Neural cell (in vitro differentiated cells): ENCODE data around the gene FFAR2. TPM values are rescaled to one million over a fixed set of nuclear protein-coding genes. Genes with fewer than 3 reads are reported as not detected.

Experiments used
- H2AFZ ChIP-seq: fragments of 200-600, 300-800 bp; sonication (generic), shearing (Covaris generic); 2 replicates; pipeline ENCODE4 v1.6.0; 2014; ENCODE audit warnings: low read depth, mild to moderate bottlenecking, antibody characterized with exemption, low read length, moderate library complexity
- H3F3A ChIP-seq: fragments of 200-600 bp; shearing (Covaris generic); 2 replicates; pipeline ENCODE4 v1.6.1; 2016; ENCODE audit warnings: mild to moderate bottlenecking, moderate library complexity, mixed read lengths, antibody characterized with exemption, low read length; ENCODE audit not compliant: insufficient read depth, poor library complexity, severe bottlenecking
- H3K27ac ChIP-seq: fragments of 200-600, 300-800 bp; sonication (generic), shearing (Covaris generic); 2 replicates; pipeline ENCODE4 v1.5.1; 2014; ENCODE audit warnings: mild to moderate bottlenecking, low read length, moderate library complexity
- H3K27me3 ChIP-seq: fragments of 300-800, 200-600 bp; sonication (generic), shearing (Covaris generic); 2 replicates; pipeline ENCODE4 v1.6.0; 2014; ENCODE audit warnings: mild to moderate bottlenecking, low read depth, low read length, moderate library complexity; ENCODE audit not compliant: insufficient read depth
- H3K36me3 ChIP-seq: fragments of 300-800, 200-600 bp; sonication (generic), shearing (Covaris generic); 2 replicates; pipeline ENCODE4 v1.5.1; 2014; ENCODE audit warnings: mild to moderate bottlenecking, antibody characterized with exemption, low read length, moderate library complexity; ENCODE audit not compliant: insufficient read depth
- H3K4me2 ChIP-seq: fragments of 300-800, 200-600 bp; sonication (generic), shearing (Covaris generic); 2 replicates; pipeline ENCODE4 v1.6.0; 2014; ENCODE audit warnings: mild to moderate bottlenecking, low read length
- H3K4me3 ChIP-seq: fragments of 300-800, 200-600 bp; sonication (generic), shearing (Covaris generic); 2 replicates; pipeline ENCODE4 v1.5.1; 2014; ENCODE audit warnings: mild to moderate bottlenecking, low read length, moderate library complexity
- H3K79me2 ChIP-seq: fragments of 200-600 bp; shearing (Covaris generic); replicated peaks from 2 replicates; pipeline ENCODE4 v1.6.0; 2014; ENCODE audit warnings: mild to moderate bottlenecking, low read length, moderate library complexity; ENCODE audit not compliant: insufficient read depth
- H3K9ac ChIP-seq: fragments of 300-800, 200-600 bp; sonication (generic), shearing (Covaris generic); 2 replicates; pipeline ENCODE4 v1.6.1; 2016; ENCODE audit warnings: mild to moderate bottlenecking, low read length, mixed read lengths
- H3K9me2 ChIP-seq: fragments of 200-600 bp; shearing (Covaris generic); 2 replicates; pipeline ENCODE4 v1.6.1; 2016; ENCODE audit warnings: mild to moderate bottlenecking, low read length, mixed read lengths; ENCODE audit not compliant: insufficient read depth
- H3K9me3 ChIP-seq: fragments of 200-600, 300-800 bp; sonication (generic), shearing (Covaris generic); 2 replicates; pipeline ENCODE4 v1.6.1; 2016; ENCODE audit warnings: mild to moderate bottlenecking, mixed run types, low read length, moderate library complexity, mixed read lengths
- H4K20me1 ChIP-seq: fragments of 200-600 bp; shearing (Covaris generic); 2 replicates; pipeline ENCODE4 v1.6.1; 2016; ENCODE audit warnings: mild to moderate bottlenecking, mixed run types; ENCODE audit not compliant: insufficient read depth
- EP300 ChIP-seq: fragments of 450-650 bp; conservative IDR thresholded peaks from 2 replicates; pipeline ENCODE4 v1.6.1; 2014; ENCODE audit warnings: antibody characterized with exemption, mild to moderate bottlenecking, moderate library complexity; ENCODE audit not compliant: poor library complexity, severe bottlenecking
- EZH2 ChIP-seq: fragments of 200-600, 300-800 bp; shearing (Covaris generic), sonication (generic); IDR thresholded peaks from 2 replicates; pipeline ENCODE4 v1.6.1; 2014; ENCODE audit warnings: antibody characterized with exemption, low read length, borderline replicate concordance, mild to moderate bottlenecking; ENCODE audit not compliant: insufficient read depth, poor library complexity, severe bottlenecking
- MXI1 ChIP-seq: fragments of 450-650 bp; conservative IDR thresholded peaks from 2 replicates; pipeline ENCODE4 v1.6.1; 2014; ENCODE audit warnings: antibody characterized with exemption, mild to moderate bottlenecking; ENCODE audit not compliant: poor library complexity, severe bottlenecking
- POLR2AphosphoS5 ChIP-seq: IDR thresholded peaks from 2 replicates; pipeline ENCODE4 v1.6.1; 2012
- RAD21 ChIP-seq: fragments of 450-650 bp; conservative IDR thresholded peaks from 2 replicates; pipeline ENCODE4 v1.6.1; 2014; ENCODE audit warnings: antibody characterized with exemption, mild to moderate bottlenecking, moderate library complexity
- SMC3 ChIP-seq: fragments of 450-650 bp; conservative IDR thresholded peaks from 2 replicates; pipeline ENCODE4 v1.6.1; 2014; ENCODE audit warnings: antibody characterized with exemption, mild to moderate bottlenecking, moderate library complexity; ENCODE audit not compliant: poor library complexity
- TAF1 ChIP-seq: IDR thresholded peaks from 2 replicates; pipeline ENCODE4 v1.6.1; 2012; ENCODE audit warnings: low read depth
- polyA minus RNA-seq: library from RNA; depleted of rRNA, polyadenylated mRNA; stranded (reverse); fragments of >200 nt; gene quantifications from 2 replicates; pipeline ENCODE4 v1.2.3, GENCODE V29; 2014
- polyA plus RNA-seq: library from polyadenylated mRNA; depleted of rRNA; stranded (reverse); fragments of >200 nt; gene quantifications from 2 replicates; pipeline ENCODE4 v1.2.3, GENCODE V29; 2014
- TF ChIP-seq, protein P1 (sequence below): fragments of 450-650 bp; IDR thresholded peaks from 2 replicates; pipeline ENCODE4 v1.5.1; 2014; ENCODE audit warnings: antibody characterized with exemption, mild to moderate bottlenecking, moderate library complexity; ENCODE audit not compliant: poor library complexity, severe bottlenecking
- TF ChIP-seq, protein P2 (sequence below): IDR thresholded peaks from 2 replicates; pipeline ENCODE4 v1.6.1; 2012; ENCODE audit warnings: borderline replicate concordance

FFAR2 gene
- polyA plus RNA-seq (not detected in 2 replicates), polyA minus RNA-seq (not detected in 2 replicates)

DNA sequence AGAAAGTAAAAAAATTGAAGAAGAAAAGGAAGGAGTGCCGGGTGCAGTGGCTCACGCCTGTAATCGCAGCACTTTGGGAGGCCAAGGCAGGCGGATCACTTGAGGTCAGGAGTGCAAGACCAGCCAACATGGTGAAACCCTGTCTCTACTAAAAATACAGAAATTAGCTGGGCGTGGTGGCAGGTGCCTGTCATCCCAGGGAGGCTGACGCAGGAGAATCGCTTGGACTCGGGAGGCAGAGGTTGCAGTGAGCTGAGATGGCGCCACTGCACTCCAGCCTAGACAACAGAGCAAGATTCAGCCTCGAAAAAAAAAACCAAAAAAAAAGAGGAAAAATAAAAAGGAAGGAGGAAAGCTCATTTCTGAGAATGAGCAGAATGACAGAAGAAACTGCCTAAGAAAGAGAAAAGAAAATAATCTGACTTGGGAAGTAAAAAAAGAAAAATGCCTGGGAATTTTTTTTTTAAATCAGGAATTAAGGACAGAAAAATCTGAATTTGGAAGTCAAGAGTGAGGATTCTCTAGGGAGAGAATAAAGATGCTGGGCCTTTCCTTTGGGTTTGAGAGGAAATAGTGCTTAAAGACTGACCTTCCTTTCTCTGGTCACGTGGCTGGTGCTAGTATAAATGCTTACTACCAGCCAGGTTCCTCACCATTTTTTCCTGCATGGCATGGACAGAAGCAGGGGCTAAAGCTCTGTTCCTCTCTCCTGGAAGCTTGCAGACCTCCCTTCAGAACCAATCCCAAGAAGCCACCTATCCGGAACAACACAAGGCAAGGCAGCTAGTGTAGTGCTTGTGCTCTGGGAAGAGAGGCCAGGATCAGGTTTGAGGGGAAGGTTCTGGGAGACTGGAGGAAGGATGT, at the start of gene FFAR2:
Gene FFAR2 (plus strand): TSS at position 652 of the 864 bp plus-strand sequence. CDS start 1,458 bp downstream, outside the sequence.
- H3K4me3 ChIP-seq, result no peak within 1 kb of the TSS
- no peaks in the 10 kb centered on the region for H3K79me2 ChIP-seq
- H4K20me1 ChIP-seq, result no peaks in the 10 kb centered on the region
- no peak within 1 kb of the TSS for H3K9ac ChIP-seq
- no peak within 1 kb of the TSS for H2AFZ ChIP-seq
- H3K36me3 ChIP-seq, result no peaks in the 10 kb centered on the region
- H3K9me3 ChIP-seq, result no peaks in the 10 kb centered on the region
- no peaks in the 10 kb centered on the region for H3K27me3 ChIP-seq
- H3K4me2 ChIP-seq, result no peak within 1 kb of the TSS
- H3F3A ChIP-seq, result no peaks in the 10 kb centered on the region
- no peaks in the 10 kb centered on the region for H3K9me2 ChIP-seq
- no peak for TF ChIP-seq RAD21
- no peak within 1 kb of the TSS for H3K27ac ChIP-seq

DNA sequence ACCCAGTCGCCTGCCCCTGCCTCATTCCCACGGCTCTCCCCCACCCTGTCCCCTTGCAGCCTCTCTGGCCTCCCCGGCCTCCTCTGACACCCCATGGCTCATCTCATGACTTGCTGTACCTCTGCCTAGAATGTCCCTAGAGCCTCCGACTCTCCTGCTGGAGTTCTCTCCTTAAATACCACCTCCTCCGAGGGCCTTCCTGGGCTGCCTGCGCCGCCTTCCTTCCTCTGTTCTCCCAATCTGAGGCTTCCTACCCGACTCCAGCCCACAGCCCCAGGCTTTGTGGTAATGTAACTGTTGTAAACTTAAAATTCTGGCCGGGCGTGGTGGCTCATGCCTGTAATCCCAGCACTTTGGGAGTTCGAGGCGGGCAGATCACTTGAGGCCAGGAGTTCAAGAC, 49.5 kb upstream of the FFAR2 start:
- no peaks in the 10 kb centered on the region for H4K20me1 ChIP-seq
- no peak overlapping the region for H3K27ac ChIP-seq
- H3K36me3 ChIP-seq, result no peaks in the 10 kb centered on the region
- no peaks in the 10 kb centered on the region for H3K9me3 ChIP-seq
- no peak overlapping the region for H3K4me2 ChIP-seq
- TF ChIP-seq TAF1 (no peak), EP300 (no peak)
- TF ChIP-seq, protein P1, sequence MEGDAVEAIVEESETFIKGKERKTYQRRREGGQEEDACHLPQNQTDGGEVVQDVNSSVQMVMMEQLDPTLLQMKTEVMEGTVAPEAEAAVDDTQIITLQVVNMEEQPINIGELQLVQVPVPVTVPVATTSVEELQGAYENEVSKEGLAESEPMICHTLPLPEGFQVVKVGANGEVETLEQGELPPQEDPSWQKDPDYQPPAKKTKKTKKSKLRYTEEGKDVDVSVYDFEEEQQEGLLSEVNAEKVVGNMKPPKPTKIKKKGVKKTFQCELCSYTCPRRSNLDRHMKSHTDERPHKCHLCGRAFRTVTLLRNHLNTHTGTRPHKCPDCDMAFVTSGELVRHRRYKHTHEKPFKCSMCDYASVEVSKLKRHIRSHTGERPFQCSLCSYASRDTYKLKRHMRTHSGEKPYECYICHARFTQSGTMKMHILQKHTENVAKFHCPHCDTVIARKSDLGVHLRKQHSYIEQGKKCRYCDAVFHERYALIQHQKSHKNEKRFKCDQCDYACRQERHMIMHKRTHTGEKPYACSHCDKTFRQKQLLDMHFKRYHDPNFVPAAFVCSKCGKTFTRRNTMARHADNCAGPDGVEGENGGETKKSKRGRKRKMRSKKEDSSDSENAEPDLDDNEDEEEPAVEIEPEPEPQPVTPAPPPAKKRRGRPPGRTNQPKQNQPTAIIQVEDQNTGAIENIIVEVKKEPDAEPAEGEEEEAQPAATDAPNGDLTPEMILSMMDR, result no peak
- TF ChIP-seq, protein P2, sequence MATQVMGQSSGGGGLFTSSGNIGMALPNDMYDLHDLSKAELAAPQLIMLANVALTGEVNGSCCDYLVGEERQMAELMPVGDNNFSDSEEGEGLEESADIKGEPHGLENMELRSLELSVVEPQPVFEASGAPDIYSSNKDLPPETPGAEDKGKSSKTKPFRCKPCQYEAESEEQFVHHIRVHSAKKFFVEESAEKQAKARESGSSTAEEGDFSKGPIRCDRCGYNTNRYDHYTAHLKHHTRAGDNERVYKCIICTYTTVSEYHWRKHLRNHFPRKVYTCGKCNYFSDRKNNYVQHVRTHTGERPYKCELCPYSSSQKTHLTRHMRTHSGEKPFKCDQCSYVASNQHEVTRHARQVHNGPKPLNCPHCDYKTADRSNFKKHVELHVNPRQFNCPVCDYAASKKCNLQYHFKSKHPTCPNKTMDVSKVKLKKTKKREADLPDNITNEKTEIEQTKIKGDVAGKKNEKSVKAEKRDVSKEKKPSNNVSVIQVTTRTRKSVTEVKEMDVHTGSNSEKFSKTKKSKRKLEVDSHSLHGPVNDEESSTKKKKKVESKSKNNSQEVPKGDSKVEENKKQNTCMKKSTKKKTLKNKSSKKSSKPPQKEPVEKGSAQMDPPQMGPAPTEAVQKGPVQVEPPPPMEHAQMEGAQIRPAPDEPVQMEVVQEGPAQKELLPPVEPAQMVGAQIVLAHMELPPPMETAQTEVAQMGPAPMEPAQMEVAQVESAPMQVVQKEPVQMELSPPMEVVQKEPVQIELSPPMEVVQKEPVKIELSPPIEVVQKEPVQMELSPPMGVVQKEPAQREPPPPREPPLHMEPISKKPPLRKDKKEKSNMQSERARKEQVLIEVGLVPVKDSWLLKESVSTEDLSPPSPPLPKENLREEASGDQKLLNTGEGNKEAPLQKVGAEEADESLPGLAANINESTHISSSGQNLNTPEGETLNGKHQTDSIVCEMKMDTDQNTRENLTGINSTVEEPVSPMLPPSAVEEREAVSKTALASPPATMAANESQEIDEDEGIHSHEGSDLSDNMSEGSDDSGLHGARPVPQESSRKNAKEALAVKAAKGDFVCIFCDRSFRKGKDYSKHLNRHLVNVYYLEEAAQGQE, result no peak
- H2AFZ ChIP-seq, result no peak overlapping the region
- H3K79me2 ChIP-seq, result no peaks in the 10 kb centered on the region
- H3K9ac ChIP-seq, result no peak overlapping the region
- no peaks in the 10 kb centered on the region for H3F3A ChIP-seq
- no peaks in the 10 kb centered on the region for H3K27me3 ChIP-seq
- no peak overlapping the region for H3K4me3 ChIP-seq
- no peaks in the 10 kb centered on the region for H3K9me2 ChIP-seq

DNA sequence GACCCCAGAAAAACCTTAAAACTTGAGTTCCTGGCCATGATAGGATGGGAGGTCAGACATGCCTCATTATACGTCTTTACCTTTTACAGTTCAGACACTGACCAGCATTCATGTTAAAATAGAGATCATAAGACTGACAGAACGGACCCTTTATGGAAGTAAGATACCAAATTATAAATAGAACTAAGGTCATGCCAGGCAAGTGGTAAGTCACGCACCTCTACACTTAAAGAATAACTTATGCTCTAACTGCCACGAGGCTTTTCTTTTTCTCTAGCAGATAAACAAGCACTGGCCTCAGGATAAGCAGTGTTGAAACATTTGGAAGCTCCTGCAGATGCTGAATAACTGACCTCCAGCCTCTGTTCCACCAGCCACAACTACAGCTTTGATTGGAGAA, 48.8 kb upstream of the FFAR2 start:
- no peaks in the 10 kb centered on the region for H3K9me3 ChIP-seq
- no peak overlapping the region for H3K4me3 ChIP-seq
- H3K36me3 ChIP-seq, result no peaks in the 10 kb centered on the region
- no peak overlapping the region for H3K27ac ChIP-seq
- H3K9ac ChIP-seq, result no peak overlapping the region
- H4K20me1 ChIP-seq, result no peaks in the 10 kb centered on the region
- no peak overlapping the region for H3K4me2 ChIP-seq
- H3K9me2 ChIP-seq, result no peaks in the 10 kb centered on the region
- TF ChIP-seq MXI1, result no peak
- TF ChIP-seq TAF1, result no peak
- TF ChIP-seq EP300, result no peak
- no peak for TF ChIP-seq EZH2
- TF ChIP-seq, protein P1, result no peak
- TF ChIP-seq, protein P2, result no peak
- TF ChIP-seq POLR2AphosphoS5, result no peak
- no peak for TF ChIP-seq RAD21
- no peak for TF ChIP-seq SMC3
- H3K27me3 ChIP-seq, result no peaks in the 10 kb centered on the region
- H2AFZ ChIP-seq, result no peak overlapping the region
- no peaks in the 10 kb centered on the region for H3F3A ChIP-seq
- no peaks in the 10 kb centered on the region for H3K79me2 ChIP-seq
